Cardiac muscle cell (in vitro differentiated cells and primary cell): ENCODE data around the gene CFHR5. TPM values are rescaled to one million over a fixed set of nuclear protein-coding genes. Genes with fewer than 3 reads are reported as not detected.
"Not testable (repeated sequence)": the region's sequence is repeated elsewhere in the genome, so short reads cannot be mapped to it uniquely, and the experiment has no call there.

Experiments used
- DNase-seq, 2 donors: peaks; one replicate each; pipeline versions ENCODE4 v3.0.0 to v3.0.0-alpha.2; 2010 to 2017; ENCODE audit warnings: low read depth in 1 of 2, low spot score in 1 of 2
- H3K27ac ChIP-seq: fragments of 200-600 bp; sonication (generic); 2 replicates; pipeline ENCODE4 v1.5.1; 2016
- H3K27me3 ChIP-seq: fragments of 200-600 bp; sonication (generic); 2 replicates; pipeline ENCODE4 v1.6.0; 2016; ENCODE audit warnings: control low read depth
- H3K36me3 ChIP-seq: fragments of 200-600 bp; sonication (generic); 2 replicates; pipeline ENCODE4 v1.5.1; 2016; ENCODE audit warnings: control low read depth
- H3K4me1 ChIP-seq: fragments of 200-600 bp; sonication (generic); 2 replicates; pipeline ENCODE4 v1.8.1; 2017; ENCODE audit warnings: low read depth, mild to moderate bottlenecking, mixed run types
- H3K4me3 ChIP-seq: fragments of 200-600 bp; sonication (generic); 2 replicates; pipeline ENCODE4 v1.5.1; 2016; ENCODE audit warnings: mild to moderate bottlenecking
- H3K9me3 ChIP-seq: fragments of 200-600 bp; sonication (generic); 2 replicates; pipeline ENCODE4 v1.5.1; 2017; ENCODE audit warnings: low read depth, mild to moderate bottlenecking, control low read depth
- CTCF ChIP-seq: IDR thresholded peaks from 2 replicates; pipeline ENCODE4 v1.5.1; 2012; ENCODE audit warnings: low read depth, mild to moderate bottlenecking, low read length
- polyA plus RNA-seq: library from polyadenylated mRNA; unstranded; fragments of >200 nt; fragmentation: Nextera tagmentation; extraction: Ambion mirVana; gene quantifications from 2 replicates; pipeline ENCODE4 v1.2.1, GENCODE V29; 2016
- total RNA-seq: library from RNA; depleted of rRNA; stranded (reverse); fragments of >200 nt; gene quantifications from 2 replicates; pipeline ENCODE4 v1.2.3, GENCODE V29; 2016

Gene CFHR5
- total and polyA plus RNA-seq, 2 experiments from 2014 or later: 0.39 TPM; not detected in 1

GRCh38 chr1:196955926-196956325, 21.4 kb upstream of the CFHR5 start:
- no peaks in the 10 kb centered on the region for H3K36me3 ChIP-seq

GRCh38 chr1:196960854-196961253, 16.5 kb upstream of the CFHR5 start:
- no peak for DNase-seq
- Histone ChIP-seq H3K4me1 (no peaks in the 10 kb centered on the region), H3K27me3 (no peaks in the 10 kb centered on the region), H3K27ac (no peak overlapping the region), H3K4me3 (no peak overlapping the region), H3K9me3 (no peaks in the 10 kb centered on the region), H3K36me3 (no peaks in the 10 kb centered on the region)
- TF ChIP-seq CTCF: no peak

More at GRCh38 chr1:196955926-196956325, 21.4 kb upstream of the CFHR5 start:
- no peak for DNase-seq
- Histone ChIP-seq H3K27me3 (no peaks in the 10 kb centered on the region), H3K4me3 (no peak overlapping the region), H3K4me1 (no peaks in the 10 kb centered on the region), H3K27ac (no peak overlapping the region), H3K9me3 (no peaks in the 10 kb centered on the region)
- TF ChIP-seq CTCF: no peak

- Histone ChIP-seq H3K36me3 (no peaks in the 10 kb centered on the region), H3K4me1 (no peaks in the 10 kb centered on the region), H3K4me3 (no peak overlapping the region), H3K9me3 (no peaks in the 10 kb centered on the region), H3K27ac (no peak overlapping the region), H3K27me3 (no peaks in the 10 kb centered on the region)
- DNase-seq: no peak
- no peak for TF ChIP-seq CTCF
Measured at GRCh38 chr1:196970182-196970581, 7.2 kb upstream of the CFHR5 start.

GRCh38 chr1:196976278-196976677, 1.1 kb upstream of the CFHR5 start:
- Histone ChIP-seq H3K4me3 (no peak overlapping the region), H3K4me1 (no peaks in the 10 kb centered on the region), H3K27ac (no peak overlapping the region), H3K36me3 (no peaks in the 10 kb centered on the region), H3K9me3 (no peaks in the 10 kb centered on the region), H3K27me3 (no peaks in the 10 kb centered on the region)
- no peak for TF ChIP-seq CTCF
- no peak for DNase-seq

GRCh38 chr1:196980859-196981258, 3.5 kb downstream of the CFHR5 start:
- Histone ChIP-seq H3K4me1 (no peaks in the 10 kb centered on the region), H3K36me3 (no peaks in the 10 kb centered on the region), H3K4me3 (no peak overlapping the region), H3K27me3 (no peaks in the 10 kb centered on the region), H3K9me3 (no peaks in the 10 kb centered on the region), H3K27ac (no peak overlapping the region)
- no peak for DNase-seq
- TF ChIP-seq CTCF: no peak

GRCh38 chr1:196982247-196982646, 4.9 kb downstream of the CFHR5 start:
- not testable (repeated sequence) for H3K36me3 ChIP-seq, H3K27me3 ChIP-seq, H3K27ac ChIP-seq, H3K9me3 ChIP-seq, H3K4me3 ChIP-seq, H3K4me1 ChIP-seq, DNase-seq

GRCh38 chr1:196991919-196992651, 14.7 kb downstream of the CFHR5 start:
- peak; percentile 6 to 79 for DNase-seq
- H3K4me1 ChIP-seq, H3K4me3 ChIP-seq, H3K27me3 ChIP-seq, H3K36me3 ChIP-seq, H3K9me3 ChIP-seq: not testable (repeated sequence)
- H3K27ac ChIP-seq: peak overlapping the region; percentile 17
